Fibroblast of lung (primary cell): ENCODE data around the gene CMYA5. TPM values are rescaled to one million over a fixed set of nuclear protein-coding genes. Genes with fewer than 3 reads are reported as not detected.

ENCODE experiments used
- DNase-seq, 2 donors: peaks; one replicate each; pipeline versions ENCODE4 v3.0.0 to v3.0.0-alpha.2; 2010; ENCODE audit warnings: low read depth in 2 of 2
- H2AFZ ChIP-seq: 2 replicates; pipeline ENCODE4 v1.5.1; 2012; ENCODE audit warnings: low read length, control low read depth, inconsistent platforms
- H3K27ac ChIP-seq: 2 replicates; pipeline ENCODE4 v1.5.1; 2011; ENCODE audit warnings: low read length, control low read depth; ENCODE audit not compliant: insufficient read depth
- H3K27me3 ChIP-seq: 2 replicates; pipeline ENCODE4 v1.5.1; 2011; ENCODE audit warnings: mild to moderate bottlenecking, low read length; ENCODE audit not compliant: control insufficient read depth, insufficient read depth
- H3K36me3 ChIP-seq: 2 replicates; pipeline ENCODE4 v1.5.1; 2011; ENCODE audit warnings: low read length; ENCODE audit not compliant: control insufficient read depth, insufficient read depth
- H3K4me1 ChIP-seq: 2 replicates; pipeline ENCODE4 v1.5.1; 2011; ENCODE audit warnings: low read length; ENCODE audit not compliant: control insufficient read depth, insufficient read depth; ENCODE audit errors: extremely low read depth
- H3K4me2 ChIP-seq: 2 replicates; pipeline ENCODE4 v1.5.1; 2011; ENCODE audit warnings: low read length, control low read depth; ENCODE audit not compliant: insufficient read depth; ENCODE audit errors: extremely low read depth
- H3K4me3 ChIP-seq, 4 experiments: fragments of 200-600 bp in 1 of 4; sonication (generic) in 1 of 4; replicated peaks in 1 of 4; 2 replicates each; pipeline ENCODE4 v1.5.1; 2011 to 2016; ENCODE audit warnings: low read length in 4 of 4, low read depth in 3 of 4, mild to moderate bottlenecking in 3 of 4, control low read depth in 2 of 4, inconsistent platforms in 1 of 4, mixed read lengths in 1 of 4; ENCODE audit not compliant: insufficient read depth in 1 of 4; ENCODE audit errors: control extremely low read depth in 1 of 4
- H3K79me2 ChIP-seq: 2 replicates; pipeline ENCODE4 v1.5.1; 2012; ENCODE audit warnings: mild to moderate bottlenecking, low read length, inconsistent platforms; ENCODE audit not compliant: control insufficient read depth, insufficient read depth
- H3K9ac ChIP-seq: 2 replicates; pipeline ENCODE4 v1.5.1; 2011; ENCODE audit warnings: mild to moderate bottlenecking, low read length, control low read depth; ENCODE audit not compliant: insufficient read depth
- H3K9me3 ChIP-seq: 2 replicates; pipeline ENCODE4 v1.5.1; 2012; ENCODE audit warnings: low read depth, low read length; ENCODE audit not compliant: control insufficient read depth, insufficient read depth
- H4K20me1 ChIP-seq: 2 replicates; pipeline ENCODE4 v1.5.1; 2011; ENCODE audit warnings: low read length; ENCODE audit not compliant: control insufficient read depth, insufficient read depth; ENCODE audit errors: extremely low read depth
- CTCF ChIP-seq, 2 donors: IDR thresholded peaks in 1 of 2; conservative IDR thresholded peaks in 1 of 2; 1 replicate in 1 of 2; 2 replicates in 1 of 2; pipeline ENCODE4 v1.5.1; 2011 to 2012; ENCODE audit warnings: low read length in 2 of 2, control low read depth in 1 of 2, inconsistent platforms in 1 of 2, low read depth in 1 of 2, mild to moderate bottlenecking in 1 of 2
- EZH2 ChIP-seq: IDR thresholded peaks from 2 replicates; pipeline ENCODE4 v1.5.1; 2012; ENCODE audit warnings: low read length, control low read depth, mild to moderate bottlenecking; ENCODE audit errors: missing control alignments
- polyA plus RNA-seq, 2 donors: library from polyadenylated mRNA; depleted of rRNA in 1 of 2; stranded (reverse) in 1 of 2; unstranded in 1 of 2; fragments of >200 nt; gene quantifications; 2 replicates each; pipeline ENCODE4 v1.2.1, GENCODE V29; 2011 to 2012; ENCODE audit warnings: missing spikeins in 1 of 2
- total RNA-seq: library from RNA; depleted of rRNA; stranded (reverse); fragments of >200 nt; gene quantifications from 2 replicates; pipeline ENCODE4 v1.2.1, GENCODE V29; 2014

CMYA5 gene
- total and polyA plus RNA-seq, 2 donors (not counting 1 experiment from before 2014, with no cell fraction given), result 2.0 to 7.8 TPM

DNA sequence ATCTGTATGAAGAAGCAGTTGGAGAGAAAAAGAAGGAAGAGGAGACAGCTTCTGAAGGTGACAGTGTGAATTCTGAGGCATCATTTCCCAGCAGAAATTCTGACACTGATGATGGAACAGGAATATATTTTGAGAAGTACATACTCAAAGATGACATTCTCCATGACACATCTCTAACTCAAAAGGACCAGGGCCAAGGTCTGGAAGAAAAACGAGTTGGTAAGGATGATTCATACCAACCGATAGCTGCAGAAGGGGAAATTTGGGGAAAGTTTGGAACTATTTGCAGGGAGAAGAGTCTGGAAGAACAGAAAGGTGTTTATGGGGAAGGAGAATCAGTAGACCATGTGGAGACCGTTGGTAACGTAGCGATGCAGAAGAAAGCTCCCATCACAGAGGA lies 48.7 kb downstream of the CMYA5 start:
- Histone ChIP-seq H3K79me2 (no peaks in the 10 kb centered on the region), H3K9ac (no peak overlapping the region), H2AFZ (no peak overlapping the region), H3K4me3 (no peak overlapping the region), H3K27me3 (peaks cover under 1% of the 10 kb centered on the region), H4K20me1 (no peaks in the 10 kb centered on the region), H3K36me3 (no peaks in the 10 kb centered on the region), H3K27ac (no peak overlapping the region), H3K4me2 (no peak overlapping the region), H3K9me3 (no peaks in the 10 kb centered on the region), H3K4me1 (no peaks in the 10 kb centered on the region)
- no peak for TF ChIP-seq EZH2
- TF ChIP-seq CTCF (conservative IDR thresholded peaks at IDR 0.05 in 1 of 2, IDR thresholded peaks at IDR 0.05 in 1 of 2; ENCODE audit: low read depth in 1 of 2, low read length in 2 of 2), result no peak
- DNase-seq, result no peak

DNA sequence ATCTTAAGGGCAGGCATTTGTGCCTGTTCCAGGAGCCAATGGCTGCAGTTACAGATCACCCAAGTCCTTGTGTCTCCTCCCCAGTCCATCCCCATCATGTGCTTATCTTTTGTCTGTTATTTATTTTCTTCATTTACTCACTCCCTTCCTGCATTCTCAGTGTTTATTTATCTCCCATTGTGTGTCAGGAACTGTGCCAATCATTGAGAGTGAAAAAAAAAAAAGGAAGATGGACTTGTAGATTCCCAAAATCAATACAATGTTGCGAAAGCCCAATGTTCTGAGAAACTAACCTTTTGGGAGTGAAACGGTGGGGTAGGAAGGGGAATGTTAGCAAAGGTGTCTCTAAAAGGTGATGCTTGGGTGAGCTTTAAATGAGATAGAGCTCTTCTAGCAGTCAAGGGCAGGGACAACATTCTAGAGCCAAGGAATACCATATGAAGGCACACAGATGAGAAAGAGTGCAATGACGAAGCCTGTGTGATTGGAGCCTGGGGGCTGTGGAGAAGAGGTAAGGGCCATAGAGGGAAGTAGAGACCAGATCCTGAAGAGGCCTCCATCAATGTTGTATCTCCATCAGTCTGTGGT lies 53.0 kb downstream of the CMYA5 start:
- no peak for DNase-seq

More for the DNA sequence above, 53.0 kb downstream of the CMYA5 start:
- Histone ChIP-seq H3K4me3 (no peak overlapping the region), H3K79me2 (no peaks in the 10 kb centered on the region), H3K36me3 (no peaks in the 10 kb centered on the region), H3K4me2 (no peak overlapping the region), H3K9ac (no peak overlapping the region), H3K27me3 (no peaks in the 10 kb centered on the region), H2AFZ (no peak overlapping the region), H3K27ac (no peak overlapping the region), H4K20me1 (no peaks in the 10 kb centered on the region), H3K4me1 (no peaks in the 10 kb centered on the region), H3K9me3 (no peaks in the 10 kb centered on the region)
- TF ChIP-seq CTCF (conservative IDR thresholded peaks at IDR 0.05 in 1 of 2, IDR thresholded peaks at IDR 0.05 in 1 of 2; ENCODE audit: low read depth in 1 of 2, low read length in 2 of 2), result no peak
- TF ChIP-seq EZH2, result no peak
